HG03045 (cell line): ENCODE measurements around the gene PYROXD2.

ENCODE experiments used
- ATAC-seq: cut with Tn5 transposase; IDR thresholded peaks from one replicate; pipeline ENCODE4 v1.9.1; 2021; ENCODE audit warnings: mild to moderate bottlenecking, moderate library complexity; ENCODE audit not compliant: unreplicated experiment

PYROXD2 gene

DNA sequence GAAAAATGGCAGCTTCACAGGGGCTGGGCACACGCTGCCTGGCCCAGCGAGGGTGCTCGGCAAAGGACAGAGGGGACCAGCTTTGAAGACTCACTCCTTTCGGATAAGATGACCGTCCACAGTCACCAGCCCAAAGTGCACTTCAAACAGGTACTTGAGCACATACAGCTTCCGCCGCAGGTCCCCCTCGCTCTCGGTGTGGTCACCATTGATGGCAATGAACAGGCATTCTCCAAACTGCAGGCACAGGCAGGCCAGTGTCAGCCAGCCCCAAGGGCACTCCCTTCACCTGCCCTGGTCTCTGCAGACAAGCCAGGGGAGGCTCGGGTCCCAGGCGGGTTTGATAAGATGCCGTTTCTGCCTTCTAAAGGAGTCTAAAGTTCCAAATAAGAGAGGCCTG, 20.2 kb upstream of the PYROXD2 start:
- ATAC-seq: no peak

DNA sequence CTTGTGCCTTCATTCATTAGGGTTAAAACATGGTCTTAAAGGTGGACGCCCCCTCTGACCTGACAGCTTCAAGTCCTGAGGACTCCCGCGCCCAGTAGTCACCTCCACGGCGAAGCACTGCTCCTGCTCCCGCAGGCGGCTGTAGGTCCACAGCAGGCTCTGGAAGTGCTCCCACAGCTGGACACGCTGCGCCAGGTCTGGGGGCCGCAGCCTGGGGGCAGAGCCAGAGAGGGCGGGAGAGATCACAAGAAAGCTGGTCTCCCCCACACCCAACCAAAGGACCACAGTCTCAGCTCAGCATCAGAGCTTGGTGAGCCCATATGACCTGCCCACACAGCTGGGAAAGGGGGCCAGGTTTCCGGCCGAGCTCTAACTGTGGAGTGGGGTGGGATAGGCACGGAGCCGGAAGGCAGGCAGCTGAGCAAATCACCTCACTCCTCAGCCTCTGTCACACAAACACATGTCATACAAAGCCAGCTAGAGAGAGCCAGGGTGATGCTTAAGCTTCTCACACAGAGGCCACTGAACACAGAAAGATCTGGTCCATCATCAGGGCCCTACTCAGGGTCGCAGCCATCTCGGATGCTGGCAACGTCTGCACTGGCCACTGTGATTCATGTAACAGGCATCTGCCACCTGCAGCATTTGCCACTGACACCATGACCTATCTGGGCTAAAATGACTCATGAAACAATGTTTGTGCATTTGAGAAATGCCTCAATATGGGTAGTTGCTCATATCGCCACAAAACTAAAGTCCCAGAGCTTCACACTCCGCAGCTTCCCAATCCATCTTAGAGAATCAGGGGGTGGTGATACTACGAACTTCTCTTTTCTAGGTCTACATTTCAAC, 19.1 kb upstream of the PYROXD2 start:
- no peak for ATAC-seq

DNA sequence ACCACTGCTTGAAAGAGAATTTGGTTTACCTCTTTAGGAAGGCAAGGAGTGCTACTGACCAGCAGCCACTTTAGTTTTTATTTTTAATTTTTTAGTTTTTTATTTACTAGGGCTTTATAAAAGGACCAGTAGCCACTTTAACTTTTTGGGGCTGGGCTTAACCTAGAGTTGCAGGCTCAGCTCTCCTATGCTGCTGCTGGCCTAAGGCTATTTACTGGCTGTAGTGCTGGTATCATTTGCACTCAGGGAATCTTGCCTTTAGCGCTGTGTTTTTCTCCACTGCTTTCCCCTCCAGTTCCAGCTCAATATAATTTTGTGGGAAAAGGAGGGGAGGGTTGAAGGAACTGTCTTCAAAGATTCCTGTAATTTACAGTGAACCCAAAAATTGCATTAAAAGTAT, 18.4 kb upstream of the PYROXD2 start:
- ATAC-seq: no peak

DNA sequence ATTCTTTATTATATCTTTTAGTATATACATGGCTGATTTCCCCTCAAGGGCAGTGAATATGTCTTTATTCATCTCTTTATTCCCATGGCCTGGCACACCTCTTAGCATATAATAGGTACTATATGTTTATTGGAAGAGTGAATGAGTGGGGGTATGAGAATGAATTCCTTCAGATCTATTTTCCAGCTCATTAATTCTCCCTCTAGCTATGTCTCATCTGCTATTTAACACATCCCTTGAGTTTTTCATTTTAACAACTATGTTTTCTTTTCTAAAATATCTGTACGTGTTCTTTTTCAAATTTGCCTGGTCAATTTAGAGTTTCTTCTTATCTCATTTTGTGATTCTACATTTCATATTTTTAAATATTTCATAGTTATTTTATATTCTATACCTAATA, 17.3 kb upstream of the PYROXD2 start:
- no peak for ATAC-seq

DNA sequence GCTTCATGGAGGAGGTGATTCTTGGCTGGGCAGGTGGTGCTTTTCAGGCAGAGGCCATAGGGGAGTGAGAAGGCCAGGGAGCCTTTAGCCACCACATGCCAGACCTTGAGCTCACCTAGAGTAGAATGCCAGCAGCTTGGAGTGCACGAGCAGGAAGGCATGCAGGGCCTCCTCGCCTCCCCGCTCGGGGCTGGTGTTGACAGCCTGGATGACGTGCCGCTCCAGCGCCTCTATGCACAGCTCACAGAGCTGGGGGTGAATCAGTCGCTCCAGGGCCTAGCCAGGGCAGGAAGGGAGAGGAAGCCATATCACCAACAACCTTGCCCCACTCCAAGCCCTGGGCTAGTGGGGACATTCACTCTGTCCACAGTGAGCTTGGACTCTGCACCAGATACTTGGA, 16.0 kb upstream of the PYROXD2 start:
- no peak for ATAC-seq

DNA sequence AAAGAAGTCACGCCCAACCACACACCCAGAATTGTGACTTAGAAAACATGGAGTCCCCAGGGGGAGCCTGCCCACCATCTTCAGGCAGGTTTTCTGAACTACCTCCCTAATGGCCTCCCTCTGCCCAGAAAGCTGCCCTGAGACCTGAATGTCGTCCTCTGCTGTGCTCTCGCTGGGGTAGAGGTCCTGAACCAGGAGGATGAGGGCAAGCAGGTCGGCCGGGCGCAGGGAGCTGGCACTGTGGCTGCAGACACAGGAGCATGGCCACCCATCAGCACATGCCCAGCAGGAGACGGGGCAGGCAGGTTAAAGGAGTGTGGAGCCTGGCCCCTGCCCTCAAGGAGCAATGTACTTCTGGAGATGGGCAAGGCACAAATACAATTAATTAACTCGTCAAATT, 15.4 kb upstream of the PYROXD2 start:
- ATAC-seq: no peak

DNA sequence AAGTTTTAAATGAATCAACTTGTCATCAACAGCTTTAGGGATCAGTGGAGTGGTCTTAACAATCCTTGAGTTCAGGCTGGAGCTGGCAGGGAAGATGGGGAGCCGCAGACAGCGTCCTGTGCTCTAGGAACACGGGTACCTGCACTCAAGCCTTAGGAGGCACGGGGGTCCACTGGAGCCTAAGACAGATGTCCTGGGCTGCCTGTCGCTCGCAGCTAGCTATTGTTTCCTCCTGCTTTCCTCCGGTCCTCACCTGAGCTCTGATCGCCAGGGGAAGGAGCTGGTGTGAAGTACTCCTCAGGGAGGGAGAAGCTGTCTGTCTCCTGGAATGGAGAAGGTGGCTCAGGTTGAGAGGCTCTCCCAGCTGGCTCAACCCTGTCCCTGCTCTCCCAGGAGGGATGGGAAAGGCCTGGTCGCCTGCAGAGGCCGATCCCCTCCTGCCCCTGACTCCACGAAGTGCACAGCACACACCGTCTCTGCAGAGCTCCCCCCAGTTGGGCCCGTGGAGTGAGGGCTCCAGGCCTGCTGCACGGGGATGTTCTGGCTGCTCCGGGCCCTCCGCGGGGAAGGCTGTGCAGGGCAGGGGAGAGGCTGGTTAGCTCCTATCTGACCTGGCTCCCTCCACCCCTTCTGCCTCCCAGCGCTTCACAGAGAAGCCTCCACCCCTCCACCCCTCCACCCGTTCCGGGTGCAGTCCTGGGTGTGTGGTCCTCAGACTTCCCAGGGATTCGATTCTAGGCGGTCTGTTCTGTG, 14.5 kb upstream of the PYROXD2 start:
- no peak for ATAC-seq

DNA sequence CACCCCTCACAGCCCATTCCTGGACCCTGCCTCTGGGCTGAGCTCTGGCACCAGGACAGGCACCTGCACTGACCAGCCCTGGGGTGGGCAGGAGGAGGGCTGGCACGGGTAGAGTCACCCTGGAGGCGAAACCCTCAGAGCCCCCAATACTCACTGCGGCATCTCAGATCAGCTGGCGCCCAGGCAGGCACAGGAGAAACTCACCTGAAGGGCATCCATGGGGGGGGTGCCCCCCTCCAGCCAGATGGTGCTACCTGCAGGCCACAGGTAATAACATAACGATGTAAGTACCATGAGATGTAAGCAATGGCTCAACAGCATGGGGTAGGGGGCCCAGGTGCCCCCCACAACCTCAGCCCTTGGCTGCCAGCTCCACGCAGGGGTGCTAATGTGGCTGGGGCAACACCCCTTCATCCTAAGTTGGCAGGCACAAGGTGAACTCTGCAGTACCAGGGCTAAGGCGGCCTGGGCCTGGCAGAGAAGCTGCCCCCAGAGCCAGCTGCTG, 12.1 kb upstream of the PYROXD2 start:
- ATAC-seq: no peak

DNA sequence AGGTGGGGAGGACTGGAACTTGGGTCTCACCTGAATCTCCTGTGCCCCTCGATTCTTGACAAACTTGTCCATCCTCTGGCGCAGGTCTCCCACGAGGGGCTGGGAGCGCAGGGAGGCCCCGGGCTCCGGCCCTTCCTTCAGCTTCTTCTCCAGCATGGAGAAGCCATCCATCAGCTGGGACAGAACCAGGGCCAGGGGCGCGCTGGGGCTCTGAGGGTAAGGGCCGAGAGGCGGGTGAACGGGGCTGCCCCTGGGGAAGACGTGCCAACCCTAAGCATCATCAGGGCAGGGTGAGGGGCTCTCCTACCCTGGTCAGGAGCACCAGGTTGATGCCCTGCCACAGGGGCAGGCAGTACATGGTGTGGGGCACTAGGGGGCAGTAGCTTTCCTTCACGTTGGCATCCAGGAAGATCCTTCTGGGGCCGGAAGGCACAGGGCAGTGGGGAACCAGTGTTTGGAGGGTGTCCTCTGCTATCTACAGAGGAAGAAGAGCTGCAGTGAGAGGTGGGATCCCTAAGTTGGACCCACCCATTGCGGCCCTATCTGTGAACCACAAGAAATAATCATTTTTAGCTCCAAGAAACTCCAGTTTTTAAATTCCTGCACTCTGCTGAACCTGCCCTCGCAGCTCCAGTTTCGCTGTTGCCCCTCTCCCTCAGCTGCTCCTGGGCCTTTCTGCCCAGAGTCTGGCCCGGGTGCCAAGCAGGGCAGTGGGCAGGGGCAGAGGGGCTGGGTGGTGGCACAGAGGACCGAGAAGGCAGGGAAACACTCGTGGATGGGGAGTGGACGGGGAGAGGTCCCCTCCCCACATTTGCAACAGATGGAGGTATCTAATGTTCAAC, 10.8 kb upstream of the PYROXD2 start:
- peak; percentile 66 for ATAC-seq

DNA sequence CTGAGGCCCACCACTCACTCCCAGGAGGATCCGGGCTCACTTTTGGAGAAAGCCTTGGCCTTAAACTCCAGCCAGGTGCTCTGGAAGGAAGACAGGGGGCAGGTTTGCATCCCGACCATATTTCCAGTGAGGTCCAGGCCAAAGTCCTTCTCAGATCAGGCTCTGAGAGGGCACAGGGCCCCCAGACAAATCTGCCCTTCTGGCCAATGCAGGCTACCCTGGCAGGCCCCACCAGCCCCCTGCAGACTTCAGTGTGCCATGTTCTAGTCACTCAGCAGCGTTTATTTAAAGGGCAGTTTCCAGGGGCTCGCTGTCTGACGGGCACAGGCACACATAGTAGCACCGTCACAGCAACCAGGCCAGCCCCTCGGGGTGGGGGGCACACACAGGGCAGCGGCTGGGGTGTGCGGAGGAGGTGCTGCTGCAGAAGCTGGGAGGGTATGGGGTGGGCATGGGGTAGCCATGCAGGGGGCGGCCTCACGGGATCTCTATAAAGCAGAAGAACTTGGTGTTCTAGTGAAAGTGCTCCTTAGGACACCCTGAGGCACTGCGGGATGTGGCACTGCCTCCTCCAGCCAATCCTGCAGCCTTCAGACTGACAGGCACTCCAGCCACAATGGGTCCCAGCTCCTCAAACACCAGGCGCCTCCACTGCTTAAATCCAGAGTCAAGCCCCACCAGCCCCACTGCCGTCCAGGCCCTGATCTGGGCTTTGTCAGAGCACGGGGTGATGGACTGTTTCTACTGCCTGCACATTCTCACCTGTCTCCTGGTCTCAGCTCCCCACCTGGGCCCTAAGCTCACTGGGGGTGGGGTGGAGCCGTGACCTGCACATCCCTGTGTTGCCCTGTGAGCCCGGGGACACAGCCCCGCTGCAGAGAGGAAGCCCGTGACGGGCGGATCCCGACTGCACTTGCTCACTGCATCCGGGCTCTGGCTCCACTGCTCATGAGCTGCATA, 9.6 kb upstream of the PYROXD2 start:
- no peak for ATAC-seq

DNA sequence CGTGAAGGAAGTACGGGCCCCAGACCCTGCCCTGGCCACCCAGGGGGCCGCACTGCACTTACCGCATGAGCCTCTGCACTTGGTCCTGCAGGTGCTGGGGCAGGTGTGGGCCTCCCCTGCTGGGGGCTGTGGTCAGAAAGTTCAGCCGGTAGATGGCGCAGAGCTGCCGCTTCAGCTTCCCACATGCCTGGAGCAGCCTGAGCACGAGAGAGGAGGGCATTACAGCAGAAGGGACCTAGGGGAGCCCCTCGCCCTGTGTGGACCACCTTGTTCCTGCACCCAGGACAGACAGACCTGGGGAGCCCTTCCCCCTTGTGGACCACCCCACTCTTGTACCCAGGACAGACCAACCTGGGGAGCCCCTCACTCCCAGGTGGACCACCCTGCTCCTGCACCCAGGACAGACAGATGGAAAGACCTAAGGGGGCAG, 8.7 kb upstream of the PYROXD2 start:
- no peak for ATAC-seq

DNA sequence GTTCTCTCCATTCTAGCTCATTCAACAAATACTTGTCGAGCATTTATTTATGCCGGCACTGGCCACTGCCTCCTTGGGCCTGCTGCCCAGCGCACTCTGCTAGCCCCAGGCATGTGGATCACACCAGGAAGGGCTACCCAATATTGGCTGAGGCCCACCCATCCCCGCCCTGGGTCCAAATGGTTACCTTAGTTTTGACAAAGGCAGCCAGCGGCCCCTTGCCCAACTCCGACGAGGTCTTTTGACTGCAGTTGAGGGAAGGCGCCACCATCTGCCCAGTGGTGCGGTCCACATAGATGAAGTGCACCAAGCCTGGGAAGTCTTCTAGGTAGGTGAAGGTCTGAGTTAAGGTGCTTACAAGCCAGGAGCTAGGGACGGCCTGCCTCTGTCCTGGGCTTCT, 7.2 kb upstream of the PYROXD2 start:
- no peak for ATAC-seq

DNA sequence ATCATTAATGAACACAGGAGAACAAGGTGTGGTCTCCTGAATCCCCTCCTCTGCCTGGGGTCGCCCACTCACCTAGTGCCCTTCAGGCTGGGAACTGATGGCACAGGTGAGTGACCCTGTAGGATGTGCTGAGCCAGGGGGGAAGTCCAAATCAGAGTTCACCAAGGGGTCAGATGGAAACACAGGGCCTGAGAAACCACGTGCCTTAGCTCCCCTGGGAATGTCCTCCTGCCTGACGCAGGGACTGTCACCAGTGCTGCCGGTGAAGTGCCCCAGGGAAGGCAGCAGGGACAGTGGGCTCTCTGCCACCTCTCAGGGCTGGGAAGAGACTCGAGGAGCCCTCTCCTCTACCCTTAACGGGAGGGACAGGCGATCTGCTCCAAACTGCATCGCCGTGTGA, 5.8 kb upstream of the PYROXD2 start:
- ATAC-seq: no peak

DNA sequence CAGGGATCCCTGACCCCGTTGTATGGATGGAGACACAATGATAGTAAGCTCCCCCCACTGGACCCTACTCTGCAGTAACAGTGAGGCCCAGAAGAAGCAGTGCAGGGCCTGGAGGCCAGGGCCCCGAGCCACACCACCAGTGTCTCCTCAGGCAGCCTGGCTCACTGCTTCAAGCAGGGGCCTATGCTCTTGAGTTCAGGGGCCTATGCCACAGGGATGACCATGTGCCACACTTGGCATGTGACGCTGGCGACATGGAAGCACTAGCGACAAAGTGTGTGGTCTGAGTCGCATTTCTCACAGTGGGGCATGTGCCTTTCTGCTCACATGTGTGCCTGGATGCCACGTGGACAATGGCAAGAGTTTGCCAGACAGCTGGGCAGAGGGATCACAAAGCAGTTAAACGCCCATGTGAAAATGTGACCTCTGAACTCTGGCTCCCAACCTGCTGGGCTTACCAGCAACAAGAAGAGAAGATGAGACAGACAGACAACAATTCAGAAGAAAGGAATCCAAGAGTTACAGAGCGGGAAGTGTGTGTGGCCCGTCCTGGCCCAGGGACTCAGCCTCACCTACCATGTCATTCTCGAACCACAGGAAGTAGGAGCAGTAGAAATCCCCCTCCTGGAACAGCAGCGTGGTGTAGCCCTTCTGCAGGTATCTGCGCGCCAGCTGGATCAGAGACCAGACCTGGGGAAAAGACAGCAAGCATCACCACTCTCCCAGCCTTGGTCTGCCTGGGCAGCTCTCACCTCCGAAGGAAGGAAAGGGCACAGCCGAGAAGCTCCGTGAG, 4.7 kb upstream of the PYROXD2 start:
- ATAC-seq: no peak

DNA sequence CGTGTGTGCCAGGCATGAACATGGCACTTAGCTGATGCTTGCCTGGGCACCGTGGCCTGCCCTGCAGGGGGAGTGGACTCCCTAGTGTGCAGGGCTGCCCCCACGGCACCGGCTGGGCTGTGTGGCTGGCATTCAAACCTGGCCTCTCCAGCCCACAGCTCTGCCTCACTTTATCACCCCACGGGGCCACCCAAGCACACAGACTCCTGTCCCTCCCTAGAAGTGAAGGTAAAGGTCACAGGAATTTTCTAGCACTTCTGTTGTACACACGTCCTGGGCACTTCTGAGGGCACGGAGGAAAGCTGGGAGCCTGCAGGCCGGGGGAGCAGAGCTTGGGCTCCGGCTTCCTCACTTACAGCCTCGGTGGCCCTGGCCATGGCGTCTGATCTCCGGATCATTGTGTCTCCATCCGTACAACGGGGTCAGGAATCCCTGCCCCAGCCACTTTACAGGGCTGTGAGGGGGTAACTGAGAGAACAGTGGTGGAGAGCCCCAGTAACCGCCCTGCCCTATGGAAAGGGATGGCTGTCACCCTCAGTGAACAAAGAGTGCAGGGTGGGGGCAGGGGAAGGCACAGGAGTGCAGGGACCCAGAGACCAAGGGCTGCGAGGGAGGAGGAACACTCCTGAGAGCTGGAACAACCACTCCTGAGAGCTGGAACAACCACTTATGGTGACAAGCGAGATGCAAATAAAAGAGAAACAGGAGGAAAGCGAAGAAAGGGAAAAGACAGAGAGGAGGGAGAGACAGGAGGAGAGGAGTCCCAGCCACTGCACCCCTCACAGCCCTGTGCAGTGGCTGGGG, 3.9 kb upstream of the PYROXD2 start:
- no peak for ATAC-seq

DNA sequence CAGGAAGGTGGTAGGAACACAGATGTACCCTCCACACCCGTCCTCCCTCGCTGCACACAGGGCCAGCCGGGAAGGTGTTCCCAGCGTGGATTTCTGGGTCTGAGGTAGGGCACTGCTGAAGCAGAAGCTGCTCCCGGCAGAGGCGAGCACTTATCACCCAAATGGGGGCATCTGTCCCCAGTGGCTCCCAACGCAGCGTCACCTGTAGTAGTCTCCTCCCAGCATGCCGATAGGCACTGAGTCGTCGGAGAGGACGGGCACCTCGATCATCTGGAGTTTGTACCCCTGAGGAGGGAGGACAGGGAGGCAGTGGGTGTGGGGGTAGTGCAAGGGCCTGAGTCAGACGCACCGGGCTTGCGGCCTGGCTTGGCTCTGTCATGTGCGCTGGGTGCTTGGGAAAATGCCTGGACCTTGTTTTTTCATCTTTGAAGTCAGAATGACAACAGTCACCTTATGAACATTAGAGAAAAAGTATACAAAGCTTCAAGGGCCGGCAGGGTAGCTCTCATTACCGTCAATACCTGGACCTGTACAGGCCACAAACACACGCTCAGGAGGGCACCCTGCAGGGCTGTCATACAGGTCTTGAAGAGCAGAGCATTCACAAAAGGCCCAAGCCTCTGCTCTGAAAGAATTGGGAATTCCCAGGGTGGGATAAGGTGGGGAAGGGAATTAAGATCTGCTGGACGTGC, 3.1 kb upstream of the PYROXD2 start:
- no peak for ATAC-seq

DNA sequence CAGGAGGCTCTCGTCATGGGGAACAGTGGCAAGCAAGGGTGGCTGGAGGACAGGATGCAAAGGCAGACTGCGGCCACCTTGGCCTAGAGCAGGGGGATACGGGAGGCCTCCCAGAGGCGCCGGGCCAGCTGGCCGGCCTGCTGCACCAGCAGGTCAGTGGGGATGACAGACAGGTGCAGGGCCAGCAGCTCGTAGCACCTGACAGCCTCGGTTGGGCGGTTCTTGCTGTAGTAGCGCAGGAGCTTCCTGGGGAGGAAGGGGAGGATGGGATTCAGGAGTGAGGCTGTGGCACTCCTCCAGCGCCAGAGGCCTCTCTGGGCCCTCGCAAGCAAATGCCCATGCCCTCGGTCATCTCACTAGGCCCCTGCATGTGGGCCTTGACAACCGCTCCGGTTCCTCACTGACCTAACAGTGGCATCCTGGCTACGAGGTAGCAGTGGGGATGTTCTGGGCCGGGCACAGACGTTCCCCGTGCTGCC, 2.5 kb upstream of the PYROXD2 start:
- ATAC-seq: no peak
